Measurements from ENCODE around the gene FBXW5.

The FBXW5 gene

DNA sequence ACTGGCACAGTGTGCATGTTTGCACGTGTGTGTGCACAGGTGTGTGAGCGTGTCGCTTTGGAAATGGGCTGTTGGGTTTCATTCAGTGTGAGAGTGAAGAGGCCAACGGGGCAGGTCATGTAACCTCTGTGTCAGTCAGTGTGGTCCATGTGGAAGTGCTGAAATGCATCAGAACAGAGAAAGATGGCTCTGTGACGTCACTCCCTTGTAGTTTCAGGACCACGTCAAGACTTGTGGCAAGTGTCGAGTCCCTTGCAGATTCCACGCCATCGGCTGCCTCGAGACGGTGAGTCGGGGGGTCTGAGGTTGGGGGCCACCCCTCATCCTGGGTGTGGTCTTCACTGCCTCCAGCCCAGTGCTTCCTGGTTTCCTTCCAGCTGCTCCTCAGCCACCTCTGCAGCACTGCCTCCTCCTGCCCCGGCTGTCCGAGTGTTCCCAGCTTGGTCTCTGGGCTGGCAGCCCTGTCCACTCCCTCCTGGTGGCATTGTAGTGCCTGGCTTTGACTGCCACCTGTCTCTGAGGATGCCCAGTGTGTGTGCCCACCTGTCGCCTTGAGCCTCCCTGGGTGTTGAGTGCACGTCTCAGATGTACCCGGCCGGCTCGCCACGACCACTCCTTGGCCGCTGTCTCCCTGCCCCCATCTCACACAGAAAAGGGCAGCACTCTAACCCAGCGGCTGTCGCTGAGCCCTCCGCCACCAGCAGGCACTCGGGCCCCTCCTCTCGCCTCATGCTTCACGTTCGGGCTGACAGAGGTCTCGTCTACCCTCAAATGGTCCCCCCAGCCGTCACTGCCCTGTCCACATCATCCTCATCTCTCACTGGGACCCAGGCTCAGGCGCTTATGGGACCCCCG lies 28.0 kb downstream of the FBXW5 start:
- TF ChIP-seq, protein P1, sequence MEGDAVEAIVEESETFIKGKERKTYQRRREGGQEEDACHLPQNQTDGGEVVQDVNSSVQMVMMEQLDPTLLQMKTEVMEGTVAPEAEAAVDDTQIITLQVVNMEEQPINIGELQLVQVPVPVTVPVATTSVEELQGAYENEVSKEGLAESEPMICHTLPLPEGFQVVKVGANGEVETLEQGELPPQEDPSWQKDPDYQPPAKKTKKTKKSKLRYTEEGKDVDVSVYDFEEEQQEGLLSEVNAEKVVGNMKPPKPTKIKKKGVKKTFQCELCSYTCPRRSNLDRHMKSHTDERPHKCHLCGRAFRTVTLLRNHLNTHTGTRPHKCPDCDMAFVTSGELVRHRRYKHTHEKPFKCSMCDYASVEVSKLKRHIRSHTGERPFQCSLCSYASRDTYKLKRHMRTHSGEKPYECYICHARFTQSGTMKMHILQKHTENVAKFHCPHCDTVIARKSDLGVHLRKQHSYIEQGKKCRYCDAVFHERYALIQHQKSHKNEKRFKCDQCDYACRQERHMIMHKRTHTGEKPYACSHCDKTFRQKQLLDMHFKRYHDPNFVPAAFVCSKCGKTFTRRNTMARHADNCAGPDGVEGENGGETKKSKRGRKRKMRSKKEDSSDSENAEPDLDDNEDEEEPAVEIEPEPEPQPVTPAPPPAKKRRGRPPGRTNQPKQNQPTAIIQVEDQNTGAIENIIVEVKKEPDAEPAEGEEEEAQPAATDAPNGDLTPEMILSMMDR (conservative IDR thresholded peaks at IDR 0.05; ENCODE audit: low read length) = no peak
- no peak for TF ChIP-seq EZH2phosphoT487 (IDR thresholded peaks at IDR 0.05; ENCODE audit: borderline replicate concordance)
- Histone ChIP-seq H3K4me3 (ENCODE audit: low read length, poor library complexity, severe bottlenecking) (no peak overlapping the region), H3F3A (ENCODE audit: low read depth) (no peaks in the 10 kb centered on the region), H3K9me2 (replicated peaks; ENCODE audit: low read depth, low read length) (no peaks in the 10 kb centered on the region), H3K9me3 (ENCODE audit: insufficient read depth, low read depth, low read length) (no peaks in the 10 kb centered on the region), H4K20me1 (ENCODE audit: insufficient read depth, low read length, poor library complexity, severe bottlenecking) (no peaks in the 10 kb centered on the region), H3K79me2 (ENCODE audit: insufficient read depth, low read length) (0 out of 2 replicates have a peak, but pooled peaks cover 3% of the 10 kb centered on the region), H3K27me3 (ENCODE audit: insufficient read depth, low read length, poor library complexity, severe bottlenecking) (no peaks in the 10 kb centered on the region), H3K36me3 (ENCODE audit: insufficient read depth, low read length) (peaks cover 69% of the 10 kb centered on the region; the same call in 1 of the 2 replicates), H3K4me1 (ENCODE audit: insufficient read depth, low read length, poor library complexity, severe bottlenecking) (no peaks in the 10 kb centered on the region), H3K9ac (ENCODE audit: low read depth, low read length, poor library complexity, severe bottlenecking) (no peak overlapping the region), H2AFZ (ENCODE audit: low read length) (no peak overlapping the region), H3K4me2 (ENCODE audit: low read depth, low read length, poor library complexity, severe bottlenecking) (no peak overlapping the region)

DNA sequence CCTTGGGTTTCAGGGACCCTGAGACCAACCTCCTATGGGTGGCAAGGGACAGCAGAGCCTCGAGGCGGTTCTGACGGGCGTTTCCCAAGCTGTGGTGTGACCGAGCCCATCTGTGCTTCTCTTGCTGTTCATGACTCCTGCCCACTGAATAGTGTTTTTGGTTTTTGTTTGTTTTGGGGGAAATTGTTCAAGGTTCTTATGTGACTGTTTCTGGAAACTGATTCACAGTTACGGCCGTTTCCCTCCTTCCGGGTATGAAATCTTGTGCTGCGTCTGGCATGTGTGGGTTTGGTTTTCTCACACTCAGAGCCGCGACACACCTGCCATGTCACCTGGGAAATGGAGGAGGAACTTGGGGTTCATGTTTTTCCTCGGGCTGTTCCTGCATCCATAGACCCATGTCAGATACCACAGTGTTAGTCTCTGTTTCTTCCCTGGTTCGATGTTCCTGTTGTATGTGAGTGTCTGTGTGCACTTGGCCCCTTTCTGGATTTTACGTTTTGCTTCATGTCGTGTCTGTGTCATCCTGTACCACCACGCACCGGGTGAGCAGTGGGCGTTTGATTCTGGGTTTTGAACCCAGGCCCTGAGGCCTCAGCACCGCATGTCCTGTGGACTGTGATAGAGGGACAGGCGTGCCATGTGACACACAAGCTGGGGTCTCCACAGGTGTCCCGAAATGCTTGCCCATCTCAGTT lies 28.8 kb downstream of the FBXW5 start:
- H3K27me3 ChIP-seq (ENCODE audit: insufficient read depth, low read length, poor library complexity, severe bottlenecking) = no peaks in the 10 kb centered on the region
- H3K4me2 ChIP-seq (ENCODE audit: low read depth, low read length, poor library complexity, severe bottlenecking) = no peak overlapping the region
- no peak overlapping the region for H3K9ac ChIP-seq (ENCODE audit: low read depth, low read length, poor library complexity, severe bottlenecking)
- no peaks in the 10 kb centered on the region for H3K9me3 ChIP-seq (ENCODE audit: insufficient read depth, low read depth, low read length)
- TF ChIP-seq, protein P1 (conservative IDR thresholded peaks at IDR 0.05; ENCODE audit: low read length) = no peak
- H3K79me2 ChIP-seq (ENCODE audit: insufficient read depth, low read length) = 0 out of 2 replicates have a peak, but pooled peaks cover 3% of the 10 kb centered on the region
- H3K4me3 ChIP-seq (ENCODE audit: low read length, poor library complexity, severe bottlenecking) = no peak overlapping the region
- no peak overlapping the region for H2AFZ ChIP-seq (ENCODE audit: low read length)
- no peaks in the 10 kb centered on the region for H3F3A ChIP-seq (ENCODE audit: low read depth)
- H3K4me1 ChIP-seq (ENCODE audit: insufficient read depth, low read length, poor library complexity, severe bottlenecking) = no peaks in the 10 kb centered on the region
- peaks cover 65% of the 10 kb centered on the region; the same call in 1 of the 2 replicates for H3K36me3 ChIP-seq (ENCODE audit: insufficient read depth, low read length)
- H3K9me2 ChIP-seq (replicated peaks; ENCODE audit: low read depth, low read length) = no peaks in the 10 kb centered on the region
- H4K20me1 ChIP-seq (ENCODE audit: insufficient read depth, low read length, poor library complexity, severe bottlenecking) = no peaks in the 10 kb centered on the region

DNA sequence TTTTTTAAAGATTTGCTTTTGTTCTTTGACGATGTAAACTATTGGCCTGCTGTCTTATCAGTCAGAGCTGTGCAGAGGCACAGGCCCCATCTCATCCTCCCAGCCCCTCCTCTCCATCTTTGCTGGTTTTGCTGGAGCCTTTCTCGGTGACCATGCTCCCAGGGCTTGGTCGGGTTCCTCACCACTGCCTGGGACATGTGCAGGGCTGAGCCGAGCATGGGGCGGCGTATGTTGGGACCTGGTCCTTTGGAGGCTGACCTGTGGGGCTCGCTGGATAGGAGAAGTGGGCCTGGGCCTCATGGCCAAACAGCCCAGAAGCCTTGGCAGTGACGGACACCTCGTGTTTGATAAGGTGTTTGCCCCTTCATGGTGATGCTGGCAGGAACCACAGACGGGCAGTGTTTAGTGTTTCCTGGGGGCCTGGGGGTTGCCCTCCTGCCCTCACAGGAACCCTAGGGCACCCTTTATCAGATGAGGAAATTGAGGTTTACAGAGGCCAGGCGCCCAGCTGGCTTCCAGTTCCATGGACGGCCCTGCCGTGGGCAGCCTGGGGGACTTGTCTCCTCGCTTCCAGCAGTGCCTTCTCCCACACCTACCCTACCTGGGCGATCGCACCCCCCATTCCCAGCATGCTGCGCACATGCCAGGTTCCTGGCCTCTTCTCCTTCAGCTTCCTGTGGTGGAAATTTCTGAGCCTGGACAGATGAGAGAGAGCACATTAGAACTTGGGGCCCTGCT lies 30.7 kb downstream of the FBXW5 start:
- Histone ChIP-seq H3K4me2 (ENCODE audit: low read depth, low read length, poor library complexity, severe bottlenecking) (no peak overlapping the region), H2AFZ (ENCODE audit: low read length) (no peak overlapping the region), H3K9me2 (replicated peaks; ENCODE audit: low read depth, low read length) (no peaks in the 10 kb centered on the region), H3K36me3 (ENCODE audit: insufficient read depth, low read length) (peaks cover 69% of the 10 kb centered on the region; the same call in 1 of the 2 replicates), H4K20me1 (ENCODE audit: insufficient read depth, low read length, poor library complexity, severe bottlenecking) (no peaks in the 10 kb centered on the region), H3K4me3 (ENCODE audit: low read length, poor library complexity, severe bottlenecking) (no peak overlapping the region), H3K9ac (ENCODE audit: low read depth, low read length, poor library complexity, severe bottlenecking) (no peak overlapping the region), H3K4me1 (ENCODE audit: insufficient read depth, low read length, poor library complexity, severe bottlenecking) (no peaks in the 10 kb centered on the region), H3K9me3 (ENCODE audit: insufficient read depth, low read depth, low read length) (no peaks in the 10 kb centered on the region), H3K27me3 (ENCODE audit: insufficient read depth, low read length, poor library complexity, severe bottlenecking) (no peaks in the 10 kb centered on the region), H3K79me2 (ENCODE audit: insufficient read depth, low read length) (0 out of 2 replicates have a peak, but pooled peaks cover 3% of the 10 kb centered on the region), H3F3A (ENCODE audit: low read depth) (no peaks in the 10 kb centered on the region)
- no peak for TF ChIP-seq EZH2phosphoT487 (IDR thresholded peaks at IDR 0.05; ENCODE audit: borderline replicate concordance)
- TF ChIP-seq, protein P1 (conservative IDR thresholded peaks at IDR 0.05; ENCODE audit: low read length) = no peak
